WI38 (cell line): ENCODE measurements around the gene APOD.

Experiments
- H3K4me3 ChIP-seq: 2 replicates; pipeline ENCODE4 v1.5.1; 2011; ENCODE audit warnings: low read depth, mild to moderate bottlenecking, control low read depth, low read length
- CTCF ChIP-seq: IDR thresholded peaks from 2 replicates; pipeline ENCODE4 v1.5.1; 2012; ENCODE audit warnings: low read depth, mild to moderate bottlenecking, control low read depth, low read length

The APOD gene

DNA sequence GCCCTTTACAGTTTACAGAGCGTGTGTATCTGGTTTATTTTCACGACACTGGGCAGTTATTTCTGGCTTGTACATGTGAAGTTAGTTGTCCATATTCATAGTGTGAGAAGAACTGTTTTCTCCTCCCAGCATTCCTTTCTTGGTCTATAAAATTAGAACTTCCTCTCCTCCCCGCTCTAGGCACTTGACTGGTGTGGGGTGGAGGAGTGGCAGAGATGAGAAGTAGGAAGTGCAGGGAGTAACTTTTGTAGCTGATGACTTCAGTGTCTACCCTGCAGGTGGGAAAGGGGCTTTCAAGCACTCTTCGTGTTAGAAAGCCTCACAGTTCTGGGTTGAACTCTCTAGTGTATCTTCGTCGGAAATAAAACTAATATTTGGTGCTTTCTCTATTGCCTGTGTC lies 13.4 kb downstream of the APOD start:
- no peak for TF ChIP-seq CTCF
- no peak overlapping the region for H3K4me3 ChIP-seq

DNA sequence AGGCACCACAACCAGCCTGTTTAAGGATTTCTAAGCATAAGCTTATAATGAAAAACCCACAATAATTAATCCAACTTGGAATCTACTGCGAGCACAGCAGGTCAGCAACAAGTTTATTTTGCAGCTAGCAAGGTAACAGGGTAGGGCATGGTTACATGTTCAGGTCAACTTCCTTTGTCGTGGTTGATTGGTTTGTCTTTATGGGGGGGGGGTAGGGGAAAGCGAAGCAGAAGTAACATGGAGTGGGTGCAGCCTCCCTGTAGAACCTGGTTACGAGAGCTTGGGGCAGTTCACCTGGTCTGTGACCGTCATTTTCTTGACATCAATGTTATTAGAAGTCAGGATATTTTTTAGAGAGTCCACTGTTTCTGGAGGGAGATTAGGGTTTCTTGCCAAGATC lies 15.1 kb downstream of the APOD start:
- no peak for TF ChIP-seq CTCF
- H3K4me3 ChIP-seq, result no peak overlapping the region

DNA sequence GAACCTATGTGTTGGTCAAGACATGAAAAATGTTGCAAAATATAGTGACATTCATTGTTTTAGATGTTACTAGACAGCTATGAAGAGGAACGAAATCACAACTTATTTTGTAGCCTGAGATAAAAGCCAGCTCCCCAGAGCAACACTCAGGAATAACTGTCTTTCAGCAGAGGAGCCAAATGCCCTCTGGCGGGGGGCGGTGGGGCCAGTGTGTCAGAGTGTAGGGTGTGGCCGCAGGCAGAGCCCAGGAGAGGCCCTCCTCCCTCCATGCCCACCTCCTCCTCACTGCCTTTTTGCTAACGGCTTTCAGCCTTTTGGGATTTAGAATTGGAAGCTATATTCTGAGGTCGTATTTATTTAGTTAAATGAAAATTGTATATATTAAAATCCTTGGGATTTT lies 16.9 kb downstream of the APOD start:
- no peak overlapping the region for H3K4me3 ChIP-seq
- TF ChIP-seq CTCF, result no peak

- H3K4me3 ChIP-seq, result no peak overlapping the region
- TF ChIP-seq CTCF, result no peak
Measured at GRCh38 chr3:195565716-195566115, 18.0 kb downstream of the APOD start.

GRCh38 chr3:195563317-195563716 lies 20.4 kb downstream of the APOD start:
- TF ChIP-seq CTCF, result no peak

GRCh38 chr3:195559723-195560409 lies 23.9 kb downstream of the APOD start:
- H3K4me3 ChIP-seq, result no peak overlapping the region
- no peak for TF ChIP-seq CTCF

More at GRCh38 chr3:195563317-195563716, 20.4 kb downstream of the APOD start:
- no peak overlapping the region for H3K4me3 ChIP-seq

DNA sequence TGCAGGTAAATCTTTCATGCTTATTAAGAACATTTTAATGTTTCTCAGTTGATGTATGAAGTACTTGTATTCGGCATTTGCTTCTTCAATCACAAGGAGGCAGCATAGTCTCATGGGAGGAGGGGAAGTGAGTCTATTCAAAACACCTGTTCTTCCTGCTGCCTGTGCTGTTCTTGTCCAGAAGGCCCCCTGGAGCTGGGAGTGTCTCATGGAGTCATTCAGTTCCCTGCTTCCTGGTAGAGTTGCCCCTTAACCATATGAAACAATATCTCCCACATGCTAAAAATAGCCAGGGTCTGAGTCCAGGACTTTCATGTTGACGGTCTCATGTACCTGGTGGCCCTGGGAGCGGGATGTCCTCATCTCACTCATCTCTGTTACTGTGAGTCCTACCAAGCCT lies 25.1 kb downstream of the APOD start:
- TF ChIP-seq CTCF, result no peak

More for the DNA sequence above, 25.1 kb downstream of the APOD start:
- no peak overlapping the region for H3K4me3 ChIP-seq
